SIG-M5 treated with dmso at 0.1 percent for 504 hours (cell line): Measurements from ENCODE around the gene SIK2.
A peak's percentile ranks its signal among the peaks of the same experiment; 100 is the strongest.

Experiments
- DNase-seq: peaks from one replicate; lab custom pipeline; 2025; ENCODE audit not compliant: unreplicated experiment; lab: John Stamatoyannopoulos, UW

SIK2 gene

GRCh38 chr11:111581341-111581740 lies 20.9 kb upstream of the SIK2 start:
- no peak for DNase-seq

GRCh38 chr11:111582163-111582562 lies 20.1 kb upstream of the SIK2 start:
- DNase-seq: no peak

GRCh38 chr11:111582881-111583280 lies 19.4 kb upstream of the SIK2 start:
- DNase-seq: no peak

GRCh38 chr11:111585371-111585770 lies 16.9 kb upstream of the SIK2 start:
- DNase-seq: peak; percentile 4

GRCh38 chr11:111586388-111586831 lies 15.8 kb upstream of the SIK2 start:
- DNase-seq: peak; percentile 45

- no peak for DNase-seq
These were observed 13.1 kb upstream of the SIK2 start for GRCh38 chr11:111589114-111589513.

- DNase-seq: no peak
These were observed 12.3 kb upstream of the SIK2 start for GRCh38 chr11:111589886-111590499.

- no peak for DNase-seq
These were observed 10.9 kb upstream of the SIK2 start for GRCh38 chr11:111591187-111591960.

- DNase-seq: no peak
These were observed 9.8 kb upstream of the SIK2 start for GRCh38 chr11:111592491-111592890.

GRCh38 chr11:111596319-111596718 lies 5.9 kb upstream of the SIK2 start:
- DNase-seq: no peak

GRCh38 chr11:111598148-111598547 lies 4.1 kb upstream of the SIK2 start:
- DNase-seq: no peak

- no peak for DNase-seq
These were observed 3.7 kb upstream of the SIK2 start for GRCh38 chr11:111598559-111598958.

GRCh38 chr11:111601636-111601978 lies 642 bp upstream of the SIK2 start:
- DNase-seq: no peak

GRCh38 chr11:111602865-111603610 lies 789 bp downstream of the SIK2 start:
- peak; percentile 33 for DNase-seq

GRCh38 chr11:111603611-111604130 lies 1.4 kb downstream of the SIK2 start:
- peak; percentile 33 for DNase-seq

GRCh38 chr11:111604392-111605009 lies 2.3 kb downstream of the SIK2 start:
- DNase-seq: peak; percentile 36

GRCh38 chr11:111605681-111606080 lies 3.4 kb downstream of the SIK2 start:
- DNase-seq: no peak

- no peak for DNase-seq
These were observed 4.7 kb downstream of the SIK2 start for GRCh38 chr11:111606986-111607385.

GRCh38 chr11:111607751-111608150 lies 5.5 kb downstream of the SIK2 start:
- no peak for DNase-seq

- no peak for DNase-seq
These were observed 10.0 kb downstream of the SIK2 start for GRCh38 chr11:111612224-111612623.

- no peak for DNase-seq
These were observed 15.0 kb downstream of the SIK2 start for GRCh38 chr11:111617286-111617685.
